Measurements from ENCODE around the gene RBM20. TPM values are rescaled to one million over a fixed set of nuclear protein-coding genes. Genes with fewer than 3 reads are reported as not detected.

The RBM20 gene
- total RNA-seq, 1 experiment from 2014 or later = 0.10 TPM

DNA sequence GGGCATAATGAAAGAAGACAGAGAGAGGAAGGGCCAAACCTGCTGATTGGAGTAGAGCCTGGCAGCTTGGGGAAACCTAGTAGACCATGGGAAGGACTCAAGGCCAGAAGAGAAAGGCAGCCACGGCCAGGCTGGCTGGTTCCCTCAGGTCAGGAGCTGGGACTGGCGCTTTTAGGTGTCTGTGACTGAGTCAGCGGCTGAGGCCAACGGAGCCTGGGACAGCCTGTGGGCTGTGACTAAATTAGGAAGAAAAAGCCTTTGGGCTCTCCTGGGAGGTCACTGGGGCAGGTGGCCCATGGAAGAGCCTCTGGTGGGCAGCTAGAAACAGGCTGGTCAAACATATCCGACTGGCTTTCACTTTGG is 118.7 kb downstream of the RBM20 start:
- ATAC-seq = no peak
- intact Hi-C loops (cut with micrococcal nuclease; ENCODE audit: unreplicated experiment) (no loop called here), in situ Hi-C loops (cut with HindIII; ENCODE audit: low pct_unique_long_range_greater_than_20kb, low sequenced_read_pairs) (no loop called here)
- ChIA-PET POLR2A (no interaction called here), CTCF (no interaction called here)
- Histone ChIP-seq H3K27me3 (ENCODE audit: control insufficient read depth, insufficient read depth, low read length) (no peaks in the 10 kb centered on the region), H3K4me3 (ENCODE audit: low read depth in 2 of 2, low read length in 2 of 2) (no peak overlapping the region), H3K4me1 (ENCODE audit: control insufficient read depth, insufficient read depth, low read length) (no peaks in the 10 kb centered on the region; the same call in 1 of the 2 replicates), H3K36me3 (ENCODE audit: control insufficient read depth, insufficient read depth, low read length) (no peaks in the 10 kb centered on the region), H3K9me3 (ENCODE audit: control insufficient read depth, insufficient read depth, low read depth, low read length) (no peaks in the 10 kb centered on the region), H3K27ac (ENCODE audit: low read length) (no peak overlapping the region)
- BruUV-seq (replicated peaks) = no TSS peak
- TF ChIP-seq, protein P1, sequence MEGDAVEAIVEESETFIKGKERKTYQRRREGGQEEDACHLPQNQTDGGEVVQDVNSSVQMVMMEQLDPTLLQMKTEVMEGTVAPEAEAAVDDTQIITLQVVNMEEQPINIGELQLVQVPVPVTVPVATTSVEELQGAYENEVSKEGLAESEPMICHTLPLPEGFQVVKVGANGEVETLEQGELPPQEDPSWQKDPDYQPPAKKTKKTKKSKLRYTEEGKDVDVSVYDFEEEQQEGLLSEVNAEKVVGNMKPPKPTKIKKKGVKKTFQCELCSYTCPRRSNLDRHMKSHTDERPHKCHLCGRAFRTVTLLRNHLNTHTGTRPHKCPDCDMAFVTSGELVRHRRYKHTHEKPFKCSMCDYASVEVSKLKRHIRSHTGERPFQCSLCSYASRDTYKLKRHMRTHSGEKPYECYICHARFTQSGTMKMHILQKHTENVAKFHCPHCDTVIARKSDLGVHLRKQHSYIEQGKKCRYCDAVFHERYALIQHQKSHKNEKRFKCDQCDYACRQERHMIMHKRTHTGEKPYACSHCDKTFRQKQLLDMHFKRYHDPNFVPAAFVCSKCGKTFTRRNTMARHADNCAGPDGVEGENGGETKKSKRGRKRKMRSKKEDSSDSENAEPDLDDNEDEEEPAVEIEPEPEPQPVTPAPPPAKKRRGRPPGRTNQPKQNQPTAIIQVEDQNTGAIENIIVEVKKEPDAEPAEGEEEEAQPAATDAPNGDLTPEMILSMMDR (IDR thresholded peaks at IDR 0.05) = no peak
- TF ChIP-seq, protein P2, sequence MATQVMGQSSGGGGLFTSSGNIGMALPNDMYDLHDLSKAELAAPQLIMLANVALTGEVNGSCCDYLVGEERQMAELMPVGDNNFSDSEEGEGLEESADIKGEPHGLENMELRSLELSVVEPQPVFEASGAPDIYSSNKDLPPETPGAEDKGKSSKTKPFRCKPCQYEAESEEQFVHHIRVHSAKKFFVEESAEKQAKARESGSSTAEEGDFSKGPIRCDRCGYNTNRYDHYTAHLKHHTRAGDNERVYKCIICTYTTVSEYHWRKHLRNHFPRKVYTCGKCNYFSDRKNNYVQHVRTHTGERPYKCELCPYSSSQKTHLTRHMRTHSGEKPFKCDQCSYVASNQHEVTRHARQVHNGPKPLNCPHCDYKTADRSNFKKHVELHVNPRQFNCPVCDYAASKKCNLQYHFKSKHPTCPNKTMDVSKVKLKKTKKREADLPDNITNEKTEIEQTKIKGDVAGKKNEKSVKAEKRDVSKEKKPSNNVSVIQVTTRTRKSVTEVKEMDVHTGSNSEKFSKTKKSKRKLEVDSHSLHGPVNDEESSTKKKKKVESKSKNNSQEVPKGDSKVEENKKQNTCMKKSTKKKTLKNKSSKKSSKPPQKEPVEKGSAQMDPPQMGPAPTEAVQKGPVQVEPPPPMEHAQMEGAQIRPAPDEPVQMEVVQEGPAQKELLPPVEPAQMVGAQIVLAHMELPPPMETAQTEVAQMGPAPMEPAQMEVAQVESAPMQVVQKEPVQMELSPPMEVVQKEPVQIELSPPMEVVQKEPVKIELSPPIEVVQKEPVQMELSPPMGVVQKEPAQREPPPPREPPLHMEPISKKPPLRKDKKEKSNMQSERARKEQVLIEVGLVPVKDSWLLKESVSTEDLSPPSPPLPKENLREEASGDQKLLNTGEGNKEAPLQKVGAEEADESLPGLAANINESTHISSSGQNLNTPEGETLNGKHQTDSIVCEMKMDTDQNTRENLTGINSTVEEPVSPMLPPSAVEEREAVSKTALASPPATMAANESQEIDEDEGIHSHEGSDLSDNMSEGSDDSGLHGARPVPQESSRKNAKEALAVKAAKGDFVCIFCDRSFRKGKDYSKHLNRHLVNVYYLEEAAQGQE (IDR thresholded peaks at IDR 0.05; ENCODE audit: insufficient read depth in 1 of 2, low read depth in 2 of 2, low read length in 1 of 2) = no peak
- no peak for TF ChIP-seq SIN3A (IDR thresholded peaks at IDR 0.05; ENCODE audit: borderline replicate concordance, insufficient read depth, low read depth, low read length)
- TF ChIP-seq POLR2AphosphoS5 (IDR thresholded peaks at IDR 0.05; ENCODE audit: low read depth, low read length) = no peak
- TF ChIP-seq TCF7L2 (IDR thresholded peaks at IDR 0.05; ENCODE audit: low read depth, low read length) = no peak
- no peak for DNase-seq (ENCODE audit: low read depth, low spot score)

DNA sequence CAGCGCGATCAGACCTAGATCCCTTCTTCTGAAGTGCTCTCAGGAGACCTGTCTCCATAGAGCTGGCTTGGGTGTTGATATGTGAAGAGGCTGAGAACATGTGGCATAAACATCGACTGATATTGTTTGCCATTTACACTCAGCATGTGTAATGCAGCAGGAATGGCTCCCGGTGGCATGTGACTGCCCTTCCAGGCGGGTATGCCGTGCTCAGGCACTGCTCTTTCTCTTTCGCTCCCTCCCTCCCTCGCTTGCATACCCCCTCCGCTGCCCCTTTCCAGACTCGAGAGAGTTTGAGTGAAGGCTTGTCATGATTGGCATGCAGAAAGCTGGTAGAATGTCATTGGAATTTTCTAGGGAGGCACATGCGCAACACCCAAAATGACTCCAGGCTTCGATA is 120.2 kb downstream of the RBM20 start:
- in situ Hi-C loops (cut with HindIII; ENCODE audit: low pct_unique_long_range_greater_than_20kb, low sequenced_read_pairs) = no loop called here
- Histone ChIP-seq H3K27me3 (ENCODE audit: control insufficient read depth, insufficient read depth, low read length) (no peaks in the 10 kb centered on the region), H3K27ac (ENCODE audit: low read length) (no peak overlapping the region), H3K4me3 (ENCODE audit: low read depth in 2 of 2, low read length in 2 of 2) (no peak overlapping the region), H3K9me3 (ENCODE audit: control insufficient read depth, insufficient read depth, low read depth, low read length) (no peaks in the 10 kb centered on the region), H3K36me3 (ENCODE audit: control insufficient read depth, insufficient read depth, low read length) (no peaks in the 10 kb centered on the region), H3K4me1 (ENCODE audit: control insufficient read depth, insufficient read depth, low read length) (no peaks in the 10 kb centered on the region; the same call in 1 of the 2 replicates)
- TF ChIP-seq, protein P1 (IDR thresholded peaks at IDR 0.05) = no peak
- TF ChIP-seq TCF7L2 (IDR thresholded peaks at IDR 0.05; ENCODE audit: low read depth, low read length) = no peak
- TF ChIP-seq POLR2AphosphoS5 (IDR thresholded peaks at IDR 0.05; ENCODE audit: low read depth, low read length) = no peak
- ChIA-PET CTCF (interaction anchor here (0.7 kb wide), 1 partner anchor 1628 kb away, joined by 3 read pairs; no protein-coding TSS in a partner anchor), POLR2A (no interaction called here)
- DNase-seq (ENCODE audit: low read depth, low spot score) (no peak), ATAC-seq (peak; percentile 59; the same call in 1 of the 2 replicates)
- no TSS peak for BruUV-seq (replicated peaks)
- intact Hi-C loops (cut with micrococcal nuclease; ENCODE audit: unreplicated experiment) = no loop called here

Data from Panc1 (cell line).